T-helper 1 cell treated with Interleukin-12 subunit alpha and Interleukin-12 subunit beta and Interleukin-4 antibody, amounts not matched to agents 30 μg/mL and 1 μg/mL, for 36 hours (primary cell): Measurements from ENCODE around the gene UNC50.
A peak's percentile ranks its signal among the peaks of the same experiment; 100 is the strongest.
"Not testable (repeated sequence)": the region's sequence is repeated elsewhere in the genome, so short reads cannot be mapped to it uniquely, and the experiment has no call there.

Experiments used
- H3K27ac Mint-ChIP-seq: one replicate; pipeline ENCODE4 v1.8.0; 2021; ENCODE audit warnings: mild to moderate bottlenecking, mixed read lengths
- H3K27me3 Mint-ChIP-seq: one replicate; pipeline ENCODE4 v1.8.0; 2021; ENCODE audit warnings: low read depth, mixed read lengths
- H3K36me3 Mint-ChIP-seq: one replicate; pipeline ENCODE4 v1.8.0; 2021; ENCODE audit warnings: low read depth, mixed read lengths
- H3K4me1 Mint-ChIP-seq: one replicate; pipeline ENCODE4 v1.8.0; 2021; ENCODE audit warnings: low read depth, mixed read lengths
- H3K4me3 Mint-ChIP-seq: one replicate; pipeline ENCODE4 v1.8.0; 2021; ENCODE audit warnings: mild to moderate bottlenecking, moderate library complexity, mixed read lengths
- H3K9me3 Mint-ChIP-seq: one replicate; pipeline ENCODE4 v1.8.0; 2021; ENCODE audit warnings: mixed read lengths

The UNC50 gene

GRCh38 chr2:98585386-98585785, 23.0 kb upstream of the UNC50 start:
- Mint-ChIP-seq H3K36me3 (peaks cover 40% of the 10 kb centered on the region), H3K4me1 (peaks cover 2% of the 10 kb centered on the region), H3K27ac (no peak overlapping the region), H3K27me3 (no peaks in the 10 kb centered on the region), H3K4me3 (no peak overlapping the region), H3K9me3 (no peaks in the 10 kb centered on the region)

DNA sequence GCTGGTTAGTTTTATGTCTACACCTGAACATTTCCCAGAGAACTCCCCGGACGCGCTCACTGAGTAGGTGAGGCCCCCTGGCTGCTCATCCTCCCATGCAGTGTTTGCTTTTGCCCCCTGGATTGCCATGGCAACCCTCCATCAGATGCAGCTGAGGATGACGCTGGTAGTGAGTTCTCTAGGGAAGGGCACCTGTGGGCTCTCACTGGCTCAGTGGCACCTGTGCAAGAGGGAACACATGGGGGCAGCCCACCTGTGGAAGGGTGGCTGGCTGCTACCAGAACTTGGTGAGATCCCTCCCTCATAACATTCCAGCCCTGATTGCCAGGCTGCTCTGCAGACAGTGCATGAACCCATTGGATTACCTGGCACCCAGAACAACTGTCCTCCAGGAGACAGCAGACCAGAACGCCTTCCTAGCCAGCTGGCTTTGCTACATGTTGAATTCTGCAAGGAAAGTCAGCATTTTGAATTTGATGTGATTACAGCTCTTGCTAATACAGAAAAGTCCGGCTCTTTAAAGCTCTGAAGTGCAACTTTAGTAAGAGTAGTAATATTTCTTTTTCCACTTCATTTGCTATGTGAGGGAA, 21.7 kb upstream of the UNC50 start:
- peaks cover 48% of the 10 kb centered on the region for H3K36me3 Mint-ChIP-seq
- H3K4me1 Mint-ChIP-seq, result peaks cover 9% of the 10 kb centered on the region
- no peak overlapping the region for H3K4me3 Mint-ChIP-seq
- H3K27ac Mint-ChIP-seq, result no peak overlapping the region
- H3K27me3 Mint-ChIP-seq, result no peaks in the 10 kb centered on the region
- H3K9me3 Mint-ChIP-seq, result no peaks in the 10 kb centered on the region

- Mint-ChIP-seq H3K27ac (peak overlapping the region; percentile 55), H3K9me3 (peaks cover 9% of the 10 kb centered on the region), H3K4me3 (no peak overlapping the region), H3K4me1 (peaks cover 11% of the 10 kb centered on the region), H3K27me3 (no peaks in the 10 kb centered on the region), H3K36me3 (peaks cover 55% of the 10 kb centered on the region)
Observed at GRCh38 chr2:98588880-98589431, 19.4 kb upstream of the UNC50 start.

DNA sequence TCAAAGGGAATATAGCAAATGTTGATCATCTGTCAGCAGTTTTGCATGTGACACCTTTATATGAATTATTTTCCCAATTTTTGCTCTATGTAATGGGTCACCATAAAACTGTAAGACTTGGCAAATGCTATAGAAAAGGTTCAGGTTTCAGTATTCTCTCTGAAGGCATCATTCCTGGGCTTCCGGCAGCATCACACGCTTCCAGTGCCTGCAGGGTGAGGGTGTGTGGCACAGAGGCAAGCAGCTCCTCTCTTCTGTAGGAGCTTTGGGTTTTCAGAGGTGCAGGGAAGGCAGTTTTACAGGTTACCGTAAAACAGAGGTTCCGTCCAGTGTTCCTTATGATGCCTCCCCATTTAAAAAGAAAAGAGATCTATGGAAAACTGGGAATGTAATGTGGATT, 18.9 kb upstream of the UNC50 start:
- no peaks in the 10 kb centered on the region for H3K27me3 Mint-ChIP-seq
- peaks cover 11% of the 10 kb centered on the region for H3K9me3 Mint-ChIP-seq
- H3K4me1 Mint-ChIP-seq, result peaks cover 11% of the 10 kb centered on the region
- peaks cover 59% of the 10 kb centered on the region for H3K36me3 Mint-ChIP-seq
- H3K4me3 Mint-ChIP-seq, result no peak overlapping the region
- no peak overlapping the region for H3K27ac Mint-ChIP-seq

DNA sequence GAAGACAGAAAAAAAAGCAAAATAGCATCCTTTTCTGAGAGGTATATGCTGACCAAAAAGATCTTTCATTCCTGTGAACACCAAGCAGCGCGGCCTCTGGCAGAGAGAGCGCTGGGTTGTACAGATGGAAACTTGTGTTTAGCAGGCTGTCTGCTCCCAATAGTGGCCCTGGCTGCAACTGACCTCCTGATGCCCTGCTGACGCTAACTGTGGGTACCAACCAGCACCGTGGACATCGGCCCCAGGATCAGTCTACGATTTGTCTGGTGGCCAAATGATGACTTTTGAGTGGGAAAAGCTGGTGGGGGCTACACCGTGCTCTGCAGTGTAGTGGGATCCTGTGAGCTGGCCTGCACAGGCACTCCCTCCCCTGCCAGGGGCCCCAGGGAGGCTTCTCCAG, 15.8 kb upstream of the UNC50 start:
- no peak overlapping the region for H3K4me3 Mint-ChIP-seq

GRCh38 chr2:98594665-98595064, 13.7 kb upstream of the UNC50 start:
- not testable (repeated sequence) for H3K4me1 Mint-ChIP-seq, H3K4me3 Mint-ChIP-seq, H3K27ac Mint-ChIP-seq, H3K27me3 Mint-ChIP-seq
- Mint-ChIP-seq H3K9me3 (peaks cover 11% of the 10 kb centered on the region), H3K36me3 (peaks cover 55% of the 10 kb centered on the region)

More for the DNA sequence above, 15.8 kb upstream of the UNC50 start:
- Mint-ChIP-seq H3K27ac (no peak overlapping the region), H3K9me3 (peaks cover 11% of the 10 kb centered on the region), H3K4me1 (peaks cover 11% of the 10 kb centered on the region), H3K36me3 (peaks cover 57% of the 10 kb centered on the region), H3K27me3 (no peaks in the 10 kb centered on the region)

DNA sequence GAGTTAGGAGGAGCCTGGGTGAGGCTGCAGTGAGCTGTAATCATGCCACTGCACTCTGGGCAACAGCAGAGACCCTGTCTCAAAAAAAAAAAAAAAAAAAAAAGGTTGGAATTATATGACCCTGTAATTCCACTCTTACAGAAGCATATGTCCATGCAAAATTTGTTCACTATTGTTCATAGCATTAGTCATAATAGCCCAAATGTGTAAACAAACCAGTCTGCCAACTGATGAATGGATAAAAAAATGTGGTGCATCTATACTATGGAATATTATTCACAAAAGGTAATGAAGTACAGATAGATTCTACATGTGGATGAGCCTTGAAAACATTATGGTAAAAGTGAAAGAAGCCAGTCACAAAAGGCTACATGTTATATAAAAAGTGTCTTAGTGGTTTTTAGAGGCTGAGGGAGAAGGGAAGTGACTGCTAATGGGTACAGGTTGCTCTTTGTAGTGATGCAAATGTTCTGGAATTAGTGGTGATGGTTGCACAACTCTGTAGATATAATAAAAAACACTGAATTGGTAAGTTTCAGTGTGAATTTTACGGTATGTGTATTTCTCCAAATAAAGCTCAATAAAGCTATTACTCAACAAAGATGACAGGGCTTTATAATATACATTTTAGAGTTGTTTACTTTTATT, 9.5 kb upstream of the UNC50 start:
- no peaks in the 10 kb centered on the region for H3K27me3 Mint-ChIP-seq
- no peak overlapping the region for H3K4me3 Mint-ChIP-seq
- no peaks in the 10 kb centered on the region for H3K4me1 Mint-ChIP-seq
- H3K36me3 Mint-ChIP-seq, result peaks cover 39% of the 10 kb centered on the region
- no peak overlapping the region for H3K27ac Mint-ChIP-seq
- H3K9me3 Mint-ChIP-seq, result peaks cover 3% of the 10 kb centered on the region

DNA sequence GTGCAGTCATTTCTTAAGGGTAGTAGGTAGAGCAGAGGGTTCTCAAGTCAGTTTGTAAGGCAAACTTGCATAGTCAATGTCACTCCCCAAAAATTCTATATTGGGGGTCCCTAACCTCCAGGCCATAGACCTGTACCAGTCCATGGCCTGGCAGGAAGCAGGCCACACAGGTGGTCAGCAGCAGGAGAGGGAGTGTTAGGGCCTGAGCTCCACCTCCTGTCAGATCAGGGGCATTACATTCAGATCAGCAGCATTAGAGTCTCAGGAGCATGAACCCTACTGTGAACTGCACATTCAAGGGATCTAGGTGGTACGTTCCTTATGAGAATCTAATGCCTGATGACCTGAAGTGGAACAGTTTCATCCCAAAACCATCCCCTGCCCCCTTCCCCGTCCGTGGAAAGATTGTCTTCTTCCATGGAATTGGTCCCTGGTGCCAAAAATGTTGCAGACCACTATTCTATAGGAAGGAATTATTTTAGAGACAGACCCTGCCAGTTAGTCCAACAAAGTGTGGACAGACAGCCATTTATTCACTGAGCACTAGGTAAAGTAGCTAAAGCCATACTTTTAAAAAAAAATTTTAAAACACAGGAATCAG, 6.8 kb upstream of the UNC50 start:
- H3K4me3 Mint-ChIP-seq, result no peak overlapping the region
- H3K27me3 Mint-ChIP-seq, result no peaks in the 10 kb centered on the region
- peaks cover 26% of the 10 kb centered on the region for H3K36me3 Mint-ChIP-seq
- no peaks in the 10 kb centered on the region for H3K9me3 Mint-ChIP-seq
- peaks cover 9% of the 10 kb centered on the region for H3K4me1 Mint-ChIP-seq
- H3K27ac Mint-ChIP-seq, result no peak overlapping the region

GRCh38 chr2:98604547-98604946, 3.8 kb upstream of the UNC50 start:
- no peaks in the 10 kb centered on the region for H3K9me3 Mint-ChIP-seq
- H3K27me3 Mint-ChIP-seq, result no peaks in the 10 kb centered on the region
- H3K4me1 Mint-ChIP-seq, result peaks cover 25% of the 10 kb centered on the region
- H3K36me3 Mint-ChIP-seq, result peaks cover 15% of the 10 kb centered on the region
- H3K27ac Mint-ChIP-seq, result no peak overlapping the region
- no peak overlapping the region for H3K4me3 Mint-ChIP-seq

GRCh38 chr2:98605076-98605475, 3.3 kb upstream of the UNC50 start:
- Mint-ChIP-seq H3K9me3 (no peaks in the 10 kb centered on the region), H3K36me3 (peaks cover 12% of the 10 kb centered on the region), H3K4me1 (peaks cover 30% of the 10 kb centered on the region), H3K27me3 (no peaks in the 10 kb centered on the region), H3K27ac (no peak overlapping the region), H3K4me3 (no peak overlapping the region)

DNA sequence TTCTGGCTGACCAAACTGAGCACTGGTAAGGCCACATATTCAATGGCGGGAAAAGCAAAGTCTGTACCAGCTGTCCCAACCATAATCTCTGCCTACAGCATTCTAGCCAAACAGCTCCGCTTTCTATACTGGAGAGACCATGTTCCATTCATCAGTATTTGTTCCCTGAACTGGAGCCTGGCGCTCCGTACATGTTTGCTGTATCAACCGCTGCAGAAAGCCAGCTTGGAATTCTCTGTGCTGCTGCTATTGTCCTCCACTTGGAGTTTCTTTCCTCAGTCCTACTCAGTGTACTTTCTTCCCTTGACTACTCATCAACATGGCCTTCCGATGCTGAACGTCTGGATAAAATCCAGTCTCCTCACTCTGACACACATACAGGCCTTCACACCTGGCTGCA, 2.0 kb upstream of the UNC50 start:
- Mint-ChIP-seq H3K36me3 (peaks cover 13% of the 10 kb centered on the region), H3K27me3 (no peaks in the 10 kb centered on the region), H3K4me1 (peaks cover 43% of the 10 kb centered on the region), H3K4me3 (no peak overlapping the region), H3K27ac (no peak overlapping the region), H3K9me3 (no peaks in the 10 kb centered on the region)

DNA sequence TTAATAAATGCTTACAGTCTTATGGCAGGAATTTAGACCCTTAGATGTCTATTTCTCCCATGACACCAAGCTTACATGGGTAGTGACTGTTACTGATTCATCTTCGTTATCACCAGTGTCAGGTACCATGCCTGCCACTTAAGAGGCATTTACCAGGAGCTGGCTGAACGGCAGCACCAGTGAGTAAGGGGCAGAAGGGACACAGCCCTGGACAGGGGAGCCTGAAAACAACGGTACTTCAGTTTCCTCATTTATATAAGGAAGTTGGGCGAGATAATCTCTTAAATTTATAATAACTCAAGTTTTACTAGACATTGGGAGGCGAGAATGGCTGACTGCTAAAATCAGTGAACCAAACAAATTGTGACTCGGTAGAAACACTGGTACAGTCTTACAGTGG, 1.3 kb upstream of the UNC50 start:
- peak overlapping the region; percentile 82 for H3K4me3 Mint-ChIP-seq
- no peaks in the 10 kb centered on the region for H3K27me3 Mint-ChIP-seq
- peaks cover 15% of the 10 kb centered on the region for H3K36me3 Mint-ChIP-seq
- H3K27ac Mint-ChIP-seq, result peak overlapping the region; percentile 79
- no peaks in the 10 kb centered on the region for H3K9me3 Mint-ChIP-seq
- H3K4me1 Mint-ChIP-seq, result peaks cover 47% of the 10 kb centered on the region

GRCh38 chr2:98607741-98608115, 661 bp upstream of the UNC50 start:
- no peaks in the 10 kb centered on the region for H3K9me3 Mint-ChIP-seq
- H3K27ac Mint-ChIP-seq, result peak overlapping the region; percentile 79
- peak overlapping the region; percentile 82 for H3K4me3 Mint-ChIP-seq
- H3K4me1 Mint-ChIP-seq, result peaks cover 47% of the 10 kb centered on the region
- peaks cover 15% of the 10 kb centered on the region for H3K36me3 Mint-ChIP-seq
- no peaks in the 10 kb centered on the region for H3K27me3 Mint-ChIP-seq

DNA sequence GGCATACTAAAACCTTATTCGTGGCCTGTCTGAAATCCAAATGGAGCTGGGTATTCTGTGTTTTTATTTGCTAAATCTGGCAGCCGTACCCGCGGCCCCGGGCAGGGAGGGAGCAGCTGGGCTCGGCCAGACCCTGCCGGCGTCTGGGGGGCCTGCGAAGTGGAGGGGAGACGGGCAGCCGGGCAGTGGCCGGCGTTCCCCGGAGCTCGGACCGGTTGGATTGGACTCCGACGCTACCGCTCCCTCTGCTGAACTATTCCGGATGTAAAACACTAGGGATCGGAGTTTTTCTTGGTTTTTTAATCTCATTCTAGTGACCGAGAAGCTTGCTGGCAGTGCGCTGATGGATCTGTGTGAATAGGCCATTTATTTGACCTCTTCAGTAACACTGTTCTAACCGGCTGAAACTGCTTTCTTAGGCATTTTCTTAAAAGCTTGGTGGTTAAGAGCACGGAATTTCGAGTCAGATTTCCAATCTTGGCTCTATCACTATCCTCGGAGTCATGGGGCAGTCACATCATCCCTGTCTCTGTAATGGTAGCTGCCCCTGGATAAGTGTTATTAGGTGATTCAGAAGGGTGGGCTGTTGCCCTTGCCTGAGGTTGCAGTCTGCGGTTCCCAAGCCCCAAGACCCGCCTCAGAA, 694 bp downstream of the UNC50 start:
- Mint-ChIP-seq H3K36me3 (peaks cover 23% of the 10 kb centered on the region), H3K4me1 (peaks cover 53% of the 10 kb centered on the region), H3K4me3 (peak overlapping the region; percentile 82), H3K9me3 (no peaks in the 10 kb centered on the region), H3K27me3 (no peaks in the 10 kb centered on the region), H3K27ac (peak overlapping the region; percentile 79)
